GM23248 (cell line): ENCODE data around the gene HAT1.

Experiments
- EZH2 ChIP-seq: fragments of 200-600 bp; sonication (generic); IDR thresholded peaks from 2 replicates; pipeline ENCODE4 v1.6.1; 2018; ENCODE audit warnings: antibody characterized with exemption, mild to moderate bottlenecking; ENCODE audit not compliant: insufficient read depth, poor library complexity, severe bottlenecking
- EZH2phosphoT487 ChIP-seq: fragments of 200-600 bp; sonication (generic); IDR thresholded peaks from 2 replicates; pipeline ENCODE4 v1.6.1; 2018; ENCODE audit warnings: antibody characterized with exemption, moderate library complexity, mild to moderate bottlenecking, low read depth; ENCODE audit not compliant: insufficient read depth

DNA sequence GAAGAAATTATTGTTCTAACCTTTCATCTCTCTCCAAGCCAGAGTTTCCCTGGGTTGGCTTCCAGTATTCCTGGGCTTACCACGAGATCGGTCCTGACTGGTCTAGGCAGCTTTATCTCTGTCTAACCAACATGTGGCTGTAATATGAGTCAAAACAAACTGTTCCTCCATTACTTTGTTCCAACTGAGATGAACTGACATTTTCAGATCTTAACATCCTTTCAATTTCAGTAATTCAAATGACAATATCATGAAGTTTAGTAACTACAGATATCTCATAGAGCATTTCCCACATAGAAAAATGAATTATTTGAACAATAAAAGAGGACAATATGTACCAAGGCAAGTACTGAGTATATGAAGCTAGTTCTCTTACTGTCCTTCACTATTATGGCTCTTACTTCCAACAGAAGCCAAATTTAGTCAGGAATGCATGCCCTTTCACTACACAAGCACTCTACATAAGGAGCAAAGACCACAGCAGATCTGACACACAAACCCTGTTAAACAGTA is 43.7 kb upstream of the HAT1 start:
- TF ChIP-seq EZH2 (no peak), EZH2phosphoT487 (no peak)
